ENCODE results near the gene MMP25. TPM values are rescaled to one million over a fixed set of nuclear protein-coding genes. Genes with fewer than 3 reads are reported as not detected.

MMP25 gene
- polyA plus RNA-seq, 1 of the 3 experiments (the other 2 are of a cell fraction), result 0.03 TPM

DNA sequence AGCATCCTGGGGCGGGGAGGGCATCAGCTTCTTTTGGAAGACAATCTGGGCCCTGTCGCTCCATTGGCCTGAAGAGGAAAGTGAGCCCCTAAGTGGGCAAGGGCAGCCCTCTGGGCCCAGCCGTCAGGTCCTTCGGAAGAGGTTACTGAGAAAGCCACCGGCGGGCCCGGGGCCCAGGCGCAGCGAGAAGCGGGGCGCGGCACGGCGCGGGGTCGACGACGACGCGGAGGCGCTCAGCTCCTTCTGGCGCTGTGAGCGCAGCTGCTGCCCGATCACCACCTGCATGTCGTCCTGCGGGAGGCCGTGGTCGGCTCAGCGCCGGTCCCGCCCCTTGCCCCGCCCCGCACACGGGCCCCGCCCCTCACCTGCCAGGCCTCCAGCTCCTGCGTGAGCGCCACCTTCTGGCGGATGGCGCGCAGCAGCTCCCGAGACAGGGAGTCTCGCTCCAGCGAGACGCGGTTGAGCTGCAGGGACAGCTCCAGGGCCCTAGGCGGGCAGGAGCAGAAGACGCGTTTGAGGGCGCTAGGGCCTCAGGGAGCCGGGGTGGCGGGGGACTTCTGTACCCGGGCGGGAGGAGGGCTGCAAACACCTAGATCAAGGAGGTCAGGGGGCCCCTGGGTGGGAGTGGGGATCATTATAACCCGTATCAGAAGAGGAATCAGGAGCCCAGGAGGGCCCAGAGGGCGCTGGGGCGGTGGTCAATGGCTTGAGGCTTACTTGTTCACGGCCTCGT lies 18.2 kb upstream of the MMP25 start:
- ChIA-PET CTCF (interaction anchor here (0.5 to 9.8 kb wide), 27 partner anchors 8 to 688 kb away, joined by 3 to 141 read pairs (median 6); partner anchors contain the start of genes ABCA3, CLDN6, CLDN9 and HCFC1R1), POLR2A (interaction anchor here (0.9 kb wide), 1 partner anchor 22 kb away, joined by 4 read pairs; no protein-coding TSS in a partner anchor)
- Histone ChIP-seq H3K4me3 (ENCODE audit: low read depth in 2 of 2, low read length in 1 of 2) (no peak overlapping the region; a peak in 1 of 4 replicates), H3K9me2 (no peaks in the 10 kb centered on the region), H2AFZ (ENCODE audit: low read depth) (no peak overlapping the region), H3K79me2 (ENCODE audit: insufficient read depth) (no peaks in the 10 kb centered on the region), H3K4me1 (ENCODE audit: control insufficient read depth in 1 of 2, insufficient read depth in 2 of 2, low read depth in 1 of 2, low read length in 1 of 2) (peaks cover under 1 to 4% of the 10 kb centered on the region in 2 experiments; a peak in 3 of 4 replicates), H3K9me3 (no peaks in the 10 kb centered on the region), H3F3A (replicated peaks; ENCODE audit: insufficient read depth) (peaks cover 38% of the 10 kb centered on the region), H3K4me2 (no peak overlapping the region), H4K20me1 (ENCODE audit: insufficient read depth) (peaks cover 12% of the 10 kb centered on the region), H3K27me3 (ENCODE audit: insufficient read depth) (peaks cover 16% of the 10 kb centered on the region; the same call in 1 of the 2 replicates), H3K9ac (no peak overlapping the region), H3K36me3 (replicated peaks in 1 of 2; ENCODE audit: control insufficient read depth in 1 of 2, insufficient read depth in 2 of 2, low read length in 1 of 2) (peaks cover 5 to 22% of the 10 kb centered on the region in 2 experiments), H3K27ac (ENCODE audit: low read depth in 2 of 2, low read length in 1 of 2) (no peak overlapping the region)
- peak; percentile 95 for DNase-seq
- WGBS (ENCODE audit: low lambda C conversion rate), result 26% methylated on average over 23 of the region's 58 CpGs
- TF ChIP-seq POLR2AphosphoS5 (IDR thresholded peaks at IDR 0.05; ENCODE audit: low read depth, low read length), result peak; percentile 25; the same call in 1 of the 2 replicates
- TF ChIP-seq YY1 (IDR thresholded peaks at IDR 0.05; ENCODE audit: low read depth), result no peak
- no peak for TF ChIP-seq NFIC (IDR thresholded peaks at IDR 0.05; ENCODE audit: borderline replicate concordance)
- no peak for TF ChIP-seq EP300 (IDR thresholded peaks at IDR 0.05; ENCODE audit: borderline replicate concordance in 1 of 2, low read depth in 1 of 2, low read length in 1 of 2)
- no peak for TF ChIP-seq ELF1 (IDR thresholded peaks at IDR 0.05)
- no peak for TF ChIP-seq MXI1 (IDR thresholded peaks at IDR 0.05; ENCODE audit: low read depth, low read length)
- no peak for TF ChIP-seq TEAD4 (IDR thresholded peaks at IDR 0.05; ENCODE audit: borderline replicate concordance, insufficient read depth)
- TF ChIP-seq JUND (IDR thresholded peaks at IDR 0.05), result no peak
- TF ChIP-seq SMC3 (IDR thresholded peaks at IDR 0.05; ENCODE audit: low read depth, low read length), result peak; percentile 52
- no peak for TF ChIP-seq RXRA (IDR thresholded peaks at IDR 0.05; ENCODE audit: borderline replicate concordance, low read depth)
- TF ChIP-seq SIN3A (IDR thresholded peaks at IDR 0.05; ENCODE audit: borderline replicate concordance, low read depth, low read length), result no peak
- TF ChIP-seq RCOR1 (IDR thresholded peaks at IDR 0.05; ENCODE audit: low read length), result no peak
- TF ChIP-seq FOXJ3 (CRISPR knock-in tag; IDR thresholded peaks at IDR 0.05), result no peak
- TF ChIP-seq, protein P1, sequence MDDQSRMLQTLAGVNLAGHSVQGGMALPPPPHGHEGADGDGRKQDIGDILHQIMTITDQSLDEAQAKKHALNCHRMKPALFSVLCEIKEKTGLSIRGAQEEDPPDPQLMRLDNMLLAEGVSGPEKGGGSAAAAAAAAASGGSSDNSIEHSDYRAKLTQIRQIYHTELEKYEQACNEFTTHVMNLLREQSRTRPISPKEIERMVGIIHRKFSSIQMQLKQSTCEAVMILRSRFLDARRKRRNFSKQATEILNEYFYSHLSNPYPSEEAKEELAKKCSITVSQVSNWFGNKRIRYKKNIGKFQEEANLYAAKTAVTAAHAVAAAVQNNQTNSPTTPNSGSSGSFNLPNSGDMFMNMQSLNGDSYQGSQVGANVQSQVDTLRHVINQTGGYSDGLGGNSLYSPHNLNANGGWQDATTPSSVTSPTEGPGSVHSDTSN (IDR thresholded peaks at IDR 0.05), result no peak
- TF ChIP-seq CTCF (IDR thresholded peaks at IDR 0.05), result peak; percentile 60
- TF ChIP-seq, protein P2, sequence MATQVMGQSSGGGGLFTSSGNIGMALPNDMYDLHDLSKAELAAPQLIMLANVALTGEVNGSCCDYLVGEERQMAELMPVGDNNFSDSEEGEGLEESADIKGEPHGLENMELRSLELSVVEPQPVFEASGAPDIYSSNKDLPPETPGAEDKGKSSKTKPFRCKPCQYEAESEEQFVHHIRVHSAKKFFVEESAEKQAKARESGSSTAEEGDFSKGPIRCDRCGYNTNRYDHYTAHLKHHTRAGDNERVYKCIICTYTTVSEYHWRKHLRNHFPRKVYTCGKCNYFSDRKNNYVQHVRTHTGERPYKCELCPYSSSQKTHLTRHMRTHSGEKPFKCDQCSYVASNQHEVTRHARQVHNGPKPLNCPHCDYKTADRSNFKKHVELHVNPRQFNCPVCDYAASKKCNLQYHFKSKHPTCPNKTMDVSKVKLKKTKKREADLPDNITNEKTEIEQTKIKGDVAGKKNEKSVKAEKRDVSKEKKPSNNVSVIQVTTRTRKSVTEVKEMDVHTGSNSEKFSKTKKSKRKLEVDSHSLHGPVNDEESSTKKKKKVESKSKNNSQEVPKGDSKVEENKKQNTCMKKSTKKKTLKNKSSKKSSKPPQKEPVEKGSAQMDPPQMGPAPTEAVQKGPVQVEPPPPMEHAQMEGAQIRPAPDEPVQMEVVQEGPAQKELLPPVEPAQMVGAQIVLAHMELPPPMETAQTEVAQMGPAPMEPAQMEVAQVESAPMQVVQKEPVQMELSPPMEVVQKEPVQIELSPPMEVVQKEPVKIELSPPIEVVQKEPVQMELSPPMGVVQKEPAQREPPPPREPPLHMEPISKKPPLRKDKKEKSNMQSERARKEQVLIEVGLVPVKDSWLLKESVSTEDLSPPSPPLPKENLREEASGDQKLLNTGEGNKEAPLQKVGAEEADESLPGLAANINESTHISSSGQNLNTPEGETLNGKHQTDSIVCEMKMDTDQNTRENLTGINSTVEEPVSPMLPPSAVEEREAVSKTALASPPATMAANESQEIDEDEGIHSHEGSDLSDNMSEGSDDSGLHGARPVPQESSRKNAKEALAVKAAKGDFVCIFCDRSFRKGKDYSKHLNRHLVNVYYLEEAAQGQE (IDR thresholded peaks at IDR 0.05; ENCODE audit: low read depth, low read length), result no peak
- peak; percentile 40 for TF ChIP-seq RAD21 (IDR thresholded peaks at IDR 0.05; ENCODE audit: low read length)
- no peak for TF ChIP-seq EZH2phosphoT487 (IDR thresholded peaks at IDR 0.05; ENCODE audit: borderline replicate concordance, low read depth)
- TF ChIP-seq FOSL2 (IDR thresholded peaks at IDR 0.05; ENCODE audit: borderline replicate concordance, low read depth), result no peak
- TF ChIP-seq, protein P3, sequence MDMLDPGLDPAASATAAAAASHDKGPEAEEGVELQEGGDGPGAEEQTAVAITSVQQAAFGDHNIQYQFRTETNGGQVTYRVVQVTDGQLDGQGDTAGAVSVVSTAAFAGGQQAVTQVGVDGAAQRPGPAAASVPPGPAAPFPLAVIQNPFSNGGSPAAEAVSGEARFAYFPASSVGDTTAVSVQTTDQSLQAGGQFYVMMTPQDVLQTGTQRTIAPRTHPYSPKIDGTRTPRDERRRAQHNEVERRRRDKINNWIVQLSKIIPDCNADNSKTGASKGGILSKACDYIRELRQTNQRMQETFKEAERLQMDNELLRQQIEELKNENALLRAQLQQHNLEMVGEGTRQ (IDR thresholded peaks at IDR 0.05; ENCODE audit: borderline replicate concordance, low read depth, low read length), result no peak
- TF ChIP-seq, protein P4, sequence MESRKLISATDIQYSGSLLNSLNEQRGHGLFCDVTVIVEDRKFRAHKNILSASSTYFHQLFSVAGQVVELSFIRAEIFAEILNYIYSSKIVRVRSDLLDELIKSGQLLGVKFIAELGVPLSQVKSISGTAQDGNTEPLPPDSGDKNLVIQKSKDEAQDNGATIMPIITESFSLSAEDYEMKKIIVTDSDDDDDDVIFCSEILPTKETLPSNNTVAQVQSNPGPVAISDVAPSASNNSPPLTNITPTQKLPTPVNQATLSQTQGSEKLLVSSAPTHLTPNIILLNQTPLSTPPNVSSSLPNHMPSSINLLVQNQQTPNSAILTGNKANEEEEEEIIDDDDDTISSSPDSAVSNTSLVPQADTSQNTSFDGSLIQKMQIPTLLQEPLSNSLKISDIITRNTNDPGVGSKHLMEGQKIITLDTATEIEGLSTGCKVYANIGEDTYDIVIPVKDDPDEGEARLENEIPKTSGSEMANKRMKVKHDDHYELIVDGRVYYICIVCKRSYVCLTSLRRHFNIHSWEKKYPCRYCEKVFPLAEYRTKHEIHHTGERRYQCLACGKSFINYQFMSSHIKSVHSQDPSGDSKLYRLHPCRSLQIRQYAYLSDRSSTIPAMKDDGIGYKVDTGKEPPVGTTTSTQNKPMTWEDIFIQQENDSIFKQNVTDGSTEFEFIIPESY (IDR thresholded peaks at IDR 0.05; ENCODE audit: borderline replicate concordance, low read depth), result no peak
- TF ChIP-seq GABPA (IDR thresholded peaks at IDR 0.05; ENCODE audit: low read depth), result no peak

All from SK-N-SH (cell line).